GM23338 (cell line): ENCODE data around the gene TCP11. TPM values are rescaled to one million over a fixed set of nuclear protein-coding genes. Genes with fewer than 3 reads are reported as not detected.

Experiments
- ATAC-seq: fragments of 200-7000 bp; cut with Tn5 transposase; 3 replicates; pipeline ENCODE4 v1.9.1; 2020
- DNase-seq: peaks from one replicate; pipeline ENCODE4 v3.0.0-alpha.2; 2015; ENCODE audit warnings: low spot score
- H2AFZ ChIP-seq: fragments of 200-600 bp; sonication (generic); 2 replicates; pipeline ENCODE4 v1.8.0; 2016; ENCODE audit warnings: antibody characterized with exemption, mild to moderate bottlenecking, moderate library complexity
- H3F3A ChIP-seq: fragments of 200-600 bp; sonication (generic); replicated peaks from 2 replicates; pipeline ENCODE4 v1.8.0; 2017; ENCODE audit warnings: antibody characterized with exemption, mixed run types, low read depth
- H3K27ac ChIP-seq: fragments of 200-600 bp; sonication (generic); 2 replicates; pipeline ENCODE4 v1.6.1; 2016; ENCODE audit warnings: low read depth
- H3K27me3 ChIP-seq: fragments of 200-600 bp; sonication (generic); 2 replicates; pipeline ENCODE4 v1.8.0; 2016; ENCODE audit warnings: mild to moderate bottlenecking, mixed run types, moderate library complexity; ENCODE audit not compliant: insufficient read depth
- H3K36me3 ChIP-seq: fragments of 200-600 bp; sonication (generic); 2 replicates; pipeline ENCODE4 v1.8.0; 2016; ENCODE audit warnings: mild to moderate bottlenecking; ENCODE audit not compliant: insufficient read depth
- H3K4me1 ChIP-seq: fragments of 200-600 bp; sonication (generic); 2 replicates; pipeline ENCODE4 v1.8.0; 2016; ENCODE audit warnings: mild to moderate bottlenecking, moderate library complexity; ENCODE audit not compliant: insufficient read depth
- H3K4me2 ChIP-seq: fragments of 200-600 bp; sonication (generic); 2 replicates; pipeline ENCODE4 v1.7.1; 2017; ENCODE audit warnings: mixed run types
- H3K4me3 ChIP-seq: fragments of 200-600 bp; sonication (generic); 2 replicates; pipeline ENCODE4 v1.6.1; 2016; ENCODE audit warnings: mixed run types
- H3K79me2 ChIP-seq: fragments of 200-600 bp; sonication (generic); replicated peaks from 2 replicates; pipeline ENCODE4 v1.8.0; 2017; ENCODE audit warnings: mild to moderate bottlenecking; ENCODE audit not compliant: insufficient read depth
- H3K9me2 ChIP-seq: fragments of 200-600 bp; sonication (generic); 2 replicates; pipeline ENCODE4 v1.8.0; 2017; ENCODE audit not compliant: insufficient read depth
- H4K20me1 ChIP-seq: fragments of 200-600 bp; sonication (generic); replicated peaks from 2 replicates; pipeline ENCODE4 v1.8.0; 2017; ENCODE audit warnings: mild to moderate bottlenecking; ENCODE audit not compliant: insufficient read depth
- H3K27ac Mint-ChIP-seq: 2 replicates; pipeline ENCODE4 v1.8.0; 2020; ENCODE audit warnings: inconsistent platforms, mild to moderate bottlenecking, moderate library complexity, mixed read lengths
- H3K27me3 Mint-ChIP-seq: 3 replicates; pipeline ENCODE4 v1.8.0; 2022; ENCODE audit warnings: low read depth, mild to moderate bottlenecking, moderate library complexity, mixed read lengths, inconsistent platforms; ENCODE audit not compliant: insufficient read depth, poor library complexity
- H3K36me3 Mint-ChIP-seq: 3 replicates; pipeline ENCODE4 v1.8.0; 2021; ENCODE audit warnings: low read depth, mild to moderate bottlenecking, inconsistent platforms, moderate library complexity, mixed read lengths
- H3K4me1 Mint-ChIP-seq: 3 replicates; pipeline ENCODE4 v1.8.0; 2020; ENCODE audit warnings: mild to moderate bottlenecking, inconsistent platforms, mixed read lengths
- H3K4me3 Mint-ChIP-seq: 3 replicates; pipeline ENCODE4 v1.8.0; 2021; ENCODE audit warnings: moderate library complexity, mild to moderate bottlenecking, inconsistent platforms, mixed read lengths
- H3K9me3 Mint-ChIP-seq: 3 replicates; pipeline ENCODE4 v1.8.0; 2020; ENCODE audit warnings: moderate library complexity, mild to moderate bottlenecking, inconsistent platforms, mixed read lengths
- CREB1 ChIP-seq: fragments of 250-450 bp; sonication (Bioruptor Pico); IDR thresholded peaks from 2 replicates; pipeline ENCODE4 v1.5.0; 2020; ENCODE audit warnings: low read depth, mild to moderate bottlenecking, moderate library complexity
- CTCF ChIP-seq, 2 experiments: fragments of 200-600 bp in 1 of 2; sonication (generic) in 1 of 2; conservative IDR thresholded peaks; 2 replicates each; pipeline versions ENCODE4 v1.5.1 to v1.6.1; 2016 to 2017; ENCODE audit warnings: antibody characterized with exemption in 2 of 2, low read depth in 2 of 2, mild to moderate bottlenecking in 2 of 2, moderate library complexity in 1 of 2
- ETS1 ChIP-seq: IDR thresholded peaks from 2 replicates; pipeline ENCODE4 v1.6.1; 2016; ENCODE audit warnings: antibody characterized with exemption
- EZH2 ChIP-seq: fragments of 200-600 bp; sonication (generic); IDR thresholded peaks from one replicate; pipeline ENCODE4 v1.8.0; 2017; ENCODE audit warnings: antibody characterized with exemption, mild to moderate bottlenecking, low read depth; ENCODE audit not compliant: unreplicated experiment
- EZH2phosphoT487 ChIP-seq: fragments of 200-600 bp; sonication (generic); IDR thresholded peaks from one replicate; pipeline ENCODE4 v1.8.1; 2018; ENCODE audit warnings: antibody characterized with exemption; ENCODE audit not compliant: unreplicated experiment
- JUNB ChIP-seq: IDR thresholded peaks from one replicate; pipeline ENCODE4 v1.6.1; 2016; ENCODE audit warnings: antibody characterized with exemption; ENCODE audit not compliant: unreplicated experiment
- REST ChIP-seq: IDR thresholded peaks from one replicate; pipeline ENCODE4 v1.6.1; 2018; ENCODE audit warnings: antibody characterized with exemption; ENCODE audit not compliant: unreplicated experiment
- STAT1 ChIP-seq: IDR thresholded peaks from one replicate; pipeline ENCODE4 v1.6.1; 2016; ENCODE audit warnings: antibody characterized with exemption; ENCODE audit not compliant: unreplicated experiment
- ZNF114 ChIP-seq: fragments of 250-450 bp; sonication (Bioruptor Pico); IDR thresholded peaks from 2 replicates; pipeline ENCODE4 v1.5.0; 2020; ENCODE audit warnings: mild to moderate bottlenecking, moderate library complexity
- polyA plus RNA-seq: library from polyadenylated mRNA; unstranded; fragments of >200 nt; fragmentation: Nextera tagmentation; extraction: Ambion mirVana; gene quantifications from 2 replicates; pipeline ENCODE4 v1.2.1, GENCODE V29; 2016
- total RNA-seq: library from RNA; depleted of rRNA; stranded (reverse); fragments of >200 nt; shearing (Covaris generic); gene quantifications from 2 replicates; pipeline ENCODE4 v1.2.3, GENCODE V29; 2014

The TCP11 gene
- total and polyA plus RNA-seq, 2 experiments from 2014 or later = not detected

DNA sequence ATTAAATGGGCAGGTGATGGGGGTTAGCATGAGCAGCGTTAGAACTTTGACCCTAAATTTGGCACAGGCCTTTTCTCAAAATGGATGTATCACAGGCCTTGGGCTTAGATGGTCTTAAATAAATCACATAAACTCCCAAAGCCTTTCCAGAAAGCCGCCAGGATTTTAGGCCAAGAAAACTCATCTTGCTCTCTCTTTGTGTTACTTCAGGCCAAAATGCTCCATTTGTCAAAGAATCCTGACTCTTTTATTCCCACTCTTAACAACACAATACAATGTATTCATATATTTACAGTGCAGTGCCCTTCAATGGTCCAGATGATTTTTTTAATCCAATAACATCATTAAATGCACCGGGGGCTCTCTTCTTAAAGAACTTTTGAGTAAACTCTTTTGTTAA is 5.9 kb upstream of the TCP11 start (continued):
- TF ChIP-seq CTCF (conservative IDR thresholded peaks at IDR 0.05; ENCODE audit: low read depth in 2 of 2) (no peak), EZH2phosphoT487 (no peak), EZH2 (no peak), REST (no peak), JUNB (no peak), STAT1 (no peak), CREB1 (no peak), ZNF114 (CRISPR knock-in tag) (no peak)

GRCh38 chr6:35146453-35146852 is 5.3 kb upstream of the TCP11 start:
- Mint-ChIP-seq H3K4me1 (peaks cover 38% of the 10 kb centered on the region), H3K27me3 (peaks cover 32% of the 10 kb centered on the region), H3K36me3 (no peaks in the 10 kb centered on the region), H3K27ac (no peak overlapping the region), H3K9me3 (no peaks in the 10 kb centered on the region), H3K4me3 (no peak overlapping the region)
- peak; percentile 52 for ATAC-seq
- Histone ChIP-seq H4K20me1 (0 out of 2 replicates have a peak, but pooled peaks cover 3% of the 10 kb centered on the region), H3K4me1 (peaks cover 22% of the 10 kb centered on the region), H3K36me3 (no peaks in the 10 kb centered on the region), H3K9me2 (no peaks in the 10 kb centered on the region), H3K27ac (no peak overlapping the region), H3K4me3 (no peak overlapping the region), H3F3A (no peaks in the 10 kb centered on the region), H2AFZ (no peak overlapping the region), H3K4me2 (no peak overlapping the region), H3K79me2 (no peaks in the 10 kb centered on the region), H3K27me3 (peaks cover 53% of the 10 kb centered on the region)
- TF ChIP-seq ETS1 (no peak), JUNB (no peak), CTCF (conservative IDR thresholded peaks at IDR 0.05; ENCODE audit: low read depth in 2 of 2) (peak; percentile 60 to 84)
- DNase-seq = peak; percentile 71
